ENCODE results near the gene DDB1. TPM values are rescaled to one million over a fixed set of nuclear protein-coding genes. Genes with fewer than 3 reads are reported as not detected.

DDB1 gene
- total RNA-seq, 1 donor from 2014 or later: 128 TPM

DNA sequence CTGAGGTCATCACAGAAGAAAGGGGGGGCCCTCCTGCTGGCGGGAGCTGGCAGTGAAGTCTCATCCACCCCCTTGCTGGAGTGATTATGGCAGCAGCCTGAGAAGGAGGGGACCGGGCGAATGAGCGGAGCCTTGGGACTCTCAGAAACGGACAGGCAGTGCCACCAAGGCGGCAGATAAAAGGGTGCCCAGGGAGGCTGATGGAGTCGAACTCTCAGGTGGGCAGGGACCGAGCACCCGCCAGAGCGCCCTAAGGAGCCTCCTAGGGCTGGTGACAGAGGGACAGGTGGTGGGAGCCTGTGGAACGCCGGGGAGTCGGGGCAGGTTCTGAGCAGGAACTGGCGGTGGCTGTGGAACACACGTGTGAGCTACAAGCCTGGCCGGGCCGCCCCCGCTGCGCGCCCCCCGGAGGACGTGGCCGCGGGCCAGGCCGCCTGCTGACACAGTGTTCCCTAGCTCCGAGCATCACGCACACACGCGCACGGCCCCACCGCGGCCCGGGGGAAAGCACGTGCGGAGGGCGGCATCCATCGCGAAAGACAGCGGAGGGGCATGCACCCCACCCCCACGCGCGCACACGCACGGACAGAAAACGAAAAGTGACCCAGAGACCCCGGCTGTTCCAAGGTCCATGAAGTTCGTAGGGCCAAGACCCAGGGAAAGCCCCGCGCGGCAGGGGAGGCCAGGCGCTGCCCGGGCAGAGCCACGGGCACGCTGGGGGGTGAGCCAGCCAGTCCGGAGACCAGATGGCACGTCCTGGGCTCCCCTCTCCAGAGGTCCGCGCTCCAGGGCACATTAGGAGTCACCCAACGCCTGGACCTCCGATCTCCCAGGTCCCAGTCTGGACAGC lies 38.8 kb downstream of the DDB1 start:
- intact Hi-C loops (cut with micrococcal nuclease): no loop called here
- H3K36me3 ChIP-seq: peaks cover 6% of the 10 kb centered on the region
- no peaks in the 10 kb centered on the region for H3K9me3 ChIP-seq (replicated peaks)
- H3K4me3 ChIP-seq: peak overlapping the region; percentile 80
- TF ChIP-seq, protein P1, sequence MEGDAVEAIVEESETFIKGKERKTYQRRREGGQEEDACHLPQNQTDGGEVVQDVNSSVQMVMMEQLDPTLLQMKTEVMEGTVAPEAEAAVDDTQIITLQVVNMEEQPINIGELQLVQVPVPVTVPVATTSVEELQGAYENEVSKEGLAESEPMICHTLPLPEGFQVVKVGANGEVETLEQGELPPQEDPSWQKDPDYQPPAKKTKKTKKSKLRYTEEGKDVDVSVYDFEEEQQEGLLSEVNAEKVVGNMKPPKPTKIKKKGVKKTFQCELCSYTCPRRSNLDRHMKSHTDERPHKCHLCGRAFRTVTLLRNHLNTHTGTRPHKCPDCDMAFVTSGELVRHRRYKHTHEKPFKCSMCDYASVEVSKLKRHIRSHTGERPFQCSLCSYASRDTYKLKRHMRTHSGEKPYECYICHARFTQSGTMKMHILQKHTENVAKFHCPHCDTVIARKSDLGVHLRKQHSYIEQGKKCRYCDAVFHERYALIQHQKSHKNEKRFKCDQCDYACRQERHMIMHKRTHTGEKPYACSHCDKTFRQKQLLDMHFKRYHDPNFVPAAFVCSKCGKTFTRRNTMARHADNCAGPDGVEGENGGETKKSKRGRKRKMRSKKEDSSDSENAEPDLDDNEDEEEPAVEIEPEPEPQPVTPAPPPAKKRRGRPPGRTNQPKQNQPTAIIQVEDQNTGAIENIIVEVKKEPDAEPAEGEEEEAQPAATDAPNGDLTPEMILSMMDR (IDR thresholded peaks at IDR 0.05; ENCODE audit: borderline replicate concordance): no peak
- DNase-seq: peak; percentile 58
- peaks cover 47% of the 10 kb centered on the region for H3K4me1 ChIP-seq
- H3K27ac ChIP-seq (replicated peaks): peak overlapping the region; percentile 50
- no peaks in the 10 kb centered on the region for H3K27me3 ChIP-seq (ENCODE audit: low read depth)

DNA sequence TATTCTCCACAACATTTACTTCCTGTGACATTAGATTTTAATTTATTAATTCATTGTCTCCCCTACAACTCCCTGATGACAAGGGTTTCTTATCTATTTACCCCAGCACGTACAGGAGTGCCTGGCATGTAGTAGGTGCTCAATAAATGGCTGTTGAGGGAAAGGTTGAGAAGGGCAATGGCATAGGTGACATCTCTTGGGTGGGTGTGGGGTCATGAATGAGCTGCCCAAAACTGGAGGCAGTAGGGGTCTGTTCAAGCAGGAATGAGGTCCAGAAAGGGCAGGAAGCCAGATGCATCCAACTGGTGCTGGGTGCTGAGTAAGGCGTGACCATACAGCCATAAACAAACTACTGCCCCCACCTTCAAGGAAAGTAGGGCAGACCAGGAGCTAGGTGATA lies 40.5 kb downstream of the DDB1 start:
- Histone ChIP-seq H3K9me3 (replicated peaks) (no peaks in the 10 kb centered on the region), H3K27ac (replicated peaks) (no peak overlapping the region), H3K36me3 (no peaks in the 10 kb centered on the region), H3K4me1 (peaks cover 32% of the 10 kb centered on the region), H3K4me3 (no peak overlapping the region), H3K27me3 (ENCODE audit: low read depth) (no peaks in the 10 kb centered on the region)
- DNase-seq: no peak
- intact Hi-C loops (cut with micrococcal nuclease): no loop called here
- TF ChIP-seq, protein P1 (IDR thresholded peaks at IDR 0.05; ENCODE audit: borderline replicate concordance): no peak

DNA sequence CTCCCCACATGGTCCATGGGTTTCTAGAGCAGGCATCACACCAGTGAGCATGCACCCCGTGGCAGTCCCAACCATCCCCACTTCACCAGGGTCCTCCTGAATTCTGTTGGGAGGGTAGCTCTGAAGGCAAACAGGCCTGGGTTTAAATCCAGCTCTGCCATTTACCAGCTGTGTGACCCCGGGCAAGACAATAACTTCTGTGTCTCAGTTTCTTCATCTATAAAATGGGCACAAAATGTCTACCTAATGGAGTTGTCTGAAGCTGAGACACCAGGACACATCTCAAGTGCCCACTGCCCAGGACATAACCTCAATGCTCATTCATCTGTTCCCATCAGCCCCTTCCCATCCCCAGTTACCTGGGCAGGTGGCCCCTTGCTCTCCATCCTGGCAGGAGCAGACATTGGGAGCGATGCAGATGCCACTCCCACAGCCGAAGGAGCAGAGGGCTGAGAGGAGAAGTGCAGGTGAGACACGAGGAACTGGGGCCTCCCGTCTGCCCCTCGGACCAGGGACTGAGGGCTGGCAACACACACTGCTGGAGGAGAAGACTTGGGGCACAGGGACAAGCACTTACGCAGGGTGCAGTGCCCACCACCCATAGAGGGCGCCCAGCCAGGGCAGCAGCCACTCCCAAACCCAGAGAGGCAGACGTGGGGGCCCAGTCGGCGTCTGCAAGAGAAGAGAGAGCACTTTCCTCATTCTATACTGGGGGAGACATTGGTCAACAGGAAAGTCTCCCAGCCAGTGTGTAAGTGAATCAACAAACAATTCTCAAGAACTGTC lies 41.8 kb downstream of the DDB1 start:
- intact Hi-C loops (cut with micrococcal nuclease): no loop called here
- Histone ChIP-seq H3K27me3 (ENCODE audit: low read depth) (no peaks in the 10 kb centered on the region), H3K36me3 (no peaks in the 10 kb centered on the region), H3K9me3 (replicated peaks) (no peaks in the 10 kb centered on the region), H3K4me3 (no peak overlapping the region), H3K4me1 (peaks cover 28% of the 10 kb centered on the region), H3K27ac (replicated peaks) (no peak overlapping the region)
- DNase-seq: no peak
- TF ChIP-seq, protein P1 (IDR thresholded peaks at IDR 0.05; ENCODE audit: borderline replicate concordance): no peak

DNA sequence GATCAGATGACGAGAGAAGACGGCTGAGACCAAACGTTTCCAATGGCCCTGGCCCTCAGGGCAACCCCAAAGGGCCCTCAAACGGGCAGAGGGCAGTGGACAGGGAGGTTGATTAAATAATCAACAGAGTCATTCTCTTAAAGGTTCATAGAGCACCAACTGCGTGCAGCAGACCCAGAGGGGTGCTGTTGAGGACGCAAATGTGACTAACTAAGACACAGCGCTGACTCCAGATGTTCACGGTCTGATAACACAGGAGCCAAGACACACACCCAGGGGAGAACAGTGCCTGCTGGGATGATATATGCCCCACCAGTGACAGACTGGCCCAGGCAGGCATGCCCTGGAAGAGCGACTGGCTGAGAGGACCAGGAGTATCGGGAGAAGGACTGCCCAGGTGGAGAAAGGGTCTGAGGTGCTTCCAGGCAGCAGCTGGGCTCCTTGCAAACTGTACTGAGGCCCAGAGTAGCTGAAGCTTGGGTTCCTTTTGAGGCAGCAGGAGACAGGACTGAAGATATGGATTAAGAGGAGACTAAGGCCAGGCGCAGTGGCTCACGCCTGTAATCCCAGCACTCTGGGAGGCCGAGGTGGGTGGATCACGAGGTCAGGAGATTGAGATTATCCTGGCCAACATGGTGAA lies 45.4 kb downstream of the DDB1 start:
- no peak overlapping the region for H3K4me3 ChIP-seq
- TF ChIP-seq, protein P1 (IDR thresholded peaks at IDR 0.05; ENCODE audit: borderline replicate concordance): no peak
- no peak for DNase-seq
- H3K27me3 ChIP-seq (ENCODE audit: low read depth): no peaks in the 10 kb centered on the region
- intact Hi-C loops (cut with micrococcal nuclease): no loop called here
- no peaks in the 10 kb centered on the region for H3K4me1 ChIP-seq
- H3K36me3 ChIP-seq: peaks cover 6% of the 10 kb centered on the region
- peaks cover 4% of the 10 kb centered on the region for H3K9me3 ChIP-seq (replicated peaks)
- H3K27ac ChIP-seq (replicated peaks): no peak overlapping the region

DNA sequence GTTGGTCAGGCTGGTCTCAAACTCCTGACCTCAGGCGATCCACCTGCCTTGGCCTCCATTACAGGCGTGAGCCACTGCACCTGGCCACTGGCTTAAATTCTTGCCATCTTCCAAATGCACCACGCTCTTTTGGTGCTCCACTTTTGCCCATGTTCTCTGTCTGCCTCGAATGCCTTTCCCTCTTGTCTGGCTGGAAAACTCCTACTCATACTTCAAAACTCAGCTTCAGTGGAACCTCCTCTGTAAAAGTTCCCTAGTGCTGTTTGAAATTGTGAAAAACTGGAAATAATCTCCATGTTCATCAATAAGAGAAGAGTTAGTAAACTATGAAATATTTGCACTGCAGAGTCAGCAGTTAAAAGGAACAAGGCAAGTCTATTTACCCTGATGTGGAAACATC lies 49.3 kb downstream of the DDB1 start:
- no peak for DNase-seq
- intact Hi-C loops (cut with micrococcal nuclease): no loop called here
- TF ChIP-seq, protein P1 (IDR thresholded peaks at IDR 0.05; ENCODE audit: borderline replicate concordance): no peak
- no peaks in the 10 kb centered on the region for H3K27me3 ChIP-seq (ENCODE audit: low read depth)
- peaks cover 11% of the 10 kb centered on the region for H3K36me3 ChIP-seq
- H3K9me3 ChIP-seq (replicated peaks): peaks cover 4% of the 10 kb centered on the region
- no peaks in the 10 kb centered on the region for H3K4me1 ChIP-seq
- no peak overlapping the region for H3K4me3 ChIP-seq
- no peak overlapping the region for H3K27ac ChIP-seq (replicated peaks)

Data from left ventricle myocardium inferior (tissue), 1 donor.